22Rv1 (cell line): ENCODE measurements around the gene PPP1R3A.

Source experiments
- H3K27ac ChIP-seq: fragments of 450-650 bp; 2 replicates; pipeline ENCODE4 v1.5.1; 2017
- CTCF ChIP-seq: fragments of 450-650 bp; IDR thresholded peaks from 2 replicates; pipeline ENCODE4 v1.5.1; 2017; ENCODE audit warnings: mild to moderate bottlenecking
- ZFX ChIP-seq: fragments of 450-650 bp; IDR thresholded peaks from 2 replicates; pipeline ENCODE4 v1.6.1; 2017; ENCODE audit warnings: antibody characterized with exemption, borderline replicate concordance

PPP1R3A gene

GRCh38 chr7:113831556-113831955 is 87.3 kb downstream of the PPP1R3A start:
- no peak overlapping the region for H3K27ac ChIP-seq
- no peak for TF ChIP-seq ZFX
- TF ChIP-seq CTCF, result no peak

GRCh38 chr7:113828581-113828980 is 90.2 kb downstream of the PPP1R3A start:
- H3K27ac ChIP-seq, result no peak overlapping the region
- TF ChIP-seq CTCF, result no peak
- no peak for TF ChIP-seq ZFX
